HG03045 (cell line): Measurements from ENCODE around the gene HDAC1.
"Not testable (repeated sequence)": the region's sequence is repeated elsewhere in the genome, so short reads cannot be mapped to it uniquely, and the experiment has no call there.

ENCODE experiments used
- ATAC-seq: cut with Tn5 transposase; IDR thresholded peaks from one replicate; pipeline ENCODE4 v1.9.1; 2021; ENCODE audit warnings: mild to moderate bottlenecking, moderate library complexity; ENCODE audit not compliant: unreplicated experiment

The HDAC1 gene

GRCh38 chr1:32273391-32274208 lies 18.3 kb upstream of the HDAC1 start:
- ATAC-seq: no peak

DNA sequence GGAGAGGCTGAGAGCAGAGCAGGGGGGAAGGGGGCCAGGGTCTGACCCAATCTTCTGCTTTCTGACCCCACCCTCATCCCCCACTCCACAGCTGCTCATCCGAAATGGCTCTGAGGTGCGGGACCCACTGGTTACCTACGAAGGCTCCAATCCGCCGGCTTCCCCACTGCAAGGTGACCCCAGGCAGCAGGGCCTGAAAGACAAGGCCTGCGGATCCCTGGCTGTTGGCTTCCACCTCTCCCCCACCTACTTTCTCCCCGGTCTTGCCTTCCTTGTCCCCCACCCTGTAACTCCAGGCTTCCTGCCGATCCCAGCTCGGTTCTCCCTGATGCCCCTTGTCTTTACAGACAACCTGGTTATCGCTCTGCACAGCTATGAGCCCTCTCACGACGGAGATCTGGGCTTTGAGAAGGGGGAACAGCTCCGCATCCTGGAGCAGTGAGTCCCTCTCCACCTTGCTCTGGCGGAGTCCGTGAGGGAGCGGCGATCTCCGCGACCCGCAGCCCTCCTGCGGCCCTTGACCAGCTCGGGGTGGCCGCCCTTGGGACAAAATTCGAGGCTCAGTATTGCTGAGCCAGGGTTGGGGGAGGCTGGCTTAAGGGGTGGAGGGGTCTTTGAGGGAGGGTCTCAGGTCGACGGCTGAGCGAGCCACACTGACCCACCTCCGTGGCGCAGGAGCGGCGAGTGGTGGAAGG lies 17.1 kb upstream of the HDAC1 start:
- no peak for ATAC-seq

DNA sequence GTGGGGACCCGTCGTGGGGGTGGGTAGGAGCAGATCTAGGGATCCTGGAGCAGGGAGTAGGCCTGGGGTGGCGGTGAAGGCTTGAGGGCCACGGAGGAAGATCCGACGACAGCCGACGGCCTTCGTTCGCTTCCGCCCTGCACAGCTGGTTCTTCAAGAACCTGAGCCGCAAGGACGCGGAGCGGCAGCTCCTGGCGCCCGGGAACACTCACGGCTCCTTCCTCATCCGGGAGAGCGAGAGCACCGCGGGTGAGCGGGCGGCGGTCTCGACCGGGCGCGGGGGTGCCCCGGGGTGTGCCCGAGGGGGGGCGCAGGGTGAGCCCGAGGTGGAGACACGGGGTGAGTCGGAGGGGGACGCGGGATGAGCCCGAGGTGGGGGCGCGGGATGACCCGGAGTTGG lies 16.5 kb upstream of the HDAC1 start:
- no peak for ATAC-seq

GRCh38 chr1:32276032-32276782 lies 15.7 kb upstream of the HDAC1 start:
- ATAC-seq: no peak

GRCh38 chr1:32284777-32285176 lies 7.1 kb upstream of the HDAC1 start:
- ATAC-seq: not testable (repeated sequence)

DNA sequence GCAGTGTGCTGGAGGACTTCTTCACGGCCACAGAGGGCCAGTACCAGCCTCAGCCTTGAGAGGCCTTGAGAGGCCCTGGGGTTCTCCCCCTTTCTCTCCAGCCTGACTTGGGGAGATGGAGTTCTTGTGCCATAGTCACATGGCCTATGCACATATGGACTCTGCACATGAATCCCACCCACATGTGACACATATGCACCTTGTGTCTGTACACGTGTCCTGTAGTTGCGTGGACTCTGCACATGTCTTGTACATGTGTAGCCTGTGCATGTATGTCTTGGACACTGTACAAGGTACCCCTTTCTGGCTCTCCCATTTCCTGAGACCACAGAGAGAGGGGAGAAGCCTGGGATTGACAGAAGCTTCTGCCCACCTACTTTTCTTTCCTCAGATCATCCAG lies 6.2 kb upstream of the HDAC1 start:
- ATAC-seq: no peak

DNA sequence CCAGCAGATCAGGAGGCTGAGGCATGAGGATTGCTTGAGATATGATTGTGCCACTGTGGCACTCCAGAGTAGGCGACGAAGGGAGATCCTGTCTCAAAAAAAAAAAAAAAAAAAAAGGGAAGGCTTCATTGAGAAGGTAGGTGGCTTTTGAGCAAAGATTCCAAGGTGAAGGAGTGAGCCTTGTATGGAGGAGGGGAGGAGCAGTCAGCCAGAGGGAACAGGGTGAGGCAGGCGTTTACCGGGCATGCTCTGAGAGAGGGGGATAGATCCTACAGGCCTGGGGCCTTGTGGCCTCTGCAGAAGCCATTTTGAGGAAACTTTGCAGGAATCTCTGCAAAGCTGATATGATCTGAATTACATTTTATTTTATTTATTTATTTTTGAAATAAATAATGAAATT lies 5.1 kb upstream of the HDAC1 start:
- ATAC-seq: no peak

DNA sequence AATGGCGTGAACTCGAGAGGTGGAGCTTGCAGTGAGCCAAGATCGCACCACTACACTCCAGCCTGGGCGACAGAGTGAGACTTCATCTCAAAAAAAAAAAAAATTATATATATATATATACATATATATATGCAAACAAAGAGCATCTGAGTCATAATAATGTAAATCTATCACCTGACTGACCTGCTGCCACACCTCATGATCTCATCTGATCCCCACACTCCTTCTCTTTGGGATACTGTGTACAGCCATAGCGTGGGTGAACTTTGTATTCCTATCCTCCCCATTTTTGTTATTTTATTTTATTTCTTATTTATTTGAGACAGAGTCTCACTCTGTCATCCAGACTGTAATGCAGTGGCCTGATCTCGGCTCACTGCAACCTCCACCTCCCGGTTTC lies 2.6 kb upstream of the HDAC1 start:
- no peak for ATAC-seq

DNA sequence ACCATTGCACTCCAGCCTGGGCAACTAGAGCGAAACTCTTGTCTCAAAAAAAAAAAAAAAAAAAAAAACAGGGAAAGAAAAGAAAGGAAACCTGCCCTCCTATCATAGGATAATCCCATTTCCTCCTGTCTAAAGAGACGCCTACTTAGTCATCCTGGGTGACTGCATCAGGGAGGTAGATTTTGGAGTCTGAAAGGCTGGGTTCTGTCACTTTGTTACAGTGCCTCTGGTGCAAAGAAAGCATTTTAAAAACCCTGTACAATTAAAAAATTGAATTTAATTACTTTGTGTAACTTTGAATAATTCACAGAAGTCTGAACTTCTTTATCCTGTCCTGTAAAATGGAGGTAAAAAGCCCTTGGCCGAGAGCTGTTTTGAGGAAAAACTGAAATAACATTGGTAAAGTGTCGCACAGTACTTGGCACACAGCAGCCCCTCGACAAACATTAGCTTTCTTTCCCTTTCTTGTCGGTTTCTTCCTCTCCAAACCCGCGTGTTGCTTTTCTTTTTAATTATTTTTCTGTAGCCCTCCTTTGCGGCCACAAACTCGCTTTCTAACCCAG lies 657 bp upstream of the HDAC1 start:
- ATAC-seq: no peak

GRCh38 chr1:32298211-32298610 lies 6.3 kb downstream of the HDAC1 start:
- not testable (repeated sequence) for ATAC-seq

- ATAC-seq: no peak
Observed at GRCh38 chr1:32299327-32299726, 7.4 kb downstream of the HDAC1 start.

- ATAC-seq: no peak
Observed at GRCh38 chr1:32303358-32303757, 11.5 kb downstream of the HDAC1 start.

DNA sequence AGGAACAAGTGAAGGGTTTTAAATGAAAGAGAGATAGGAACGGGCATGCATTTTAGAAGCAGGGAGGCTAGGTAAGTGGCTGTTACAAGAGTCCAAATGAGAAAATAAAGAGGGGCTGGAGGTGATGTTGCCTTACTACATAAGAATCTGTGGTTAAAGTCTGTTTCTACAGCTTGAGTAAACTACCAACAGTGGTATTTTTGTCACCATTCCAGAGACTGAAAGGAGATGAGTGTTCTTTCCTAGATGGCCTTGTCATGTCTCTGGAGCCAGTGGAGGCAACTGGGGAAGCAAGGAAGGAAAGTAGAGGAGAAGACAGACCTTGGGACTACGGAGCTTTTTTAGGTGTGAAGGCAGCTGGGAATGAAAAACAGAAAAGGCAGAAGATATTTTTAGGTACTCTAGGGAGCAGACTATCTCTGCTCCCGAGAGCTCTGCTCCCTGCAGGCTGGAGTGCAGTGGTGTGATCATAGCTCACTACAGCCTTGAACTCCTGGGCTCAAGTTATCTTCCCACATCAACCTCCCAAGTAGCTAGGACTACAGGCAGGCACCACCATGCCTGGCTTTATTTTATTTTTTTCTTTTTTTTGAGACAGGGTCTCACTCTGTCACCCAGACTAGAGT lies 12.2 kb downstream of the HDAC1 start:
- ATAC-seq: no peak

DNA sequence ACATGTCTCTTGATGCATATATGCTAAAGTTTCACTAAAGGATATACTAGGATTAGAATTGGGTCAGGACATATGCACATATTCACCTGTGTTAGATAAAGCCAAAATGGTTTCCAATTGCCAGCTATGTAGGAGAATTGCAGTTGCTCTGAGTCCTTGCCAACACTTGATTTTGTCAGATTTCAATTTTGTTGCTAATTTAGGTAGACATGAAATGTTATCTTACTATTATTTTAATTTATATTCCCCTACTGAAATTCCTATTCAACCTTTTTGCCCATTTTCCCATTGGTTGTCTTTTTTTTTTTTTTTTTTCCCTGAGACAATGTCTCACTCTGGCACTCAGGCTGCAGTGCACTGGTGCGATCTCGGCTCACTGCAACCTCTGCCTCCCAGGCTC lies 13.4 kb downstream of the HDAC1 start:
- no peak for ATAC-seq

DNA sequence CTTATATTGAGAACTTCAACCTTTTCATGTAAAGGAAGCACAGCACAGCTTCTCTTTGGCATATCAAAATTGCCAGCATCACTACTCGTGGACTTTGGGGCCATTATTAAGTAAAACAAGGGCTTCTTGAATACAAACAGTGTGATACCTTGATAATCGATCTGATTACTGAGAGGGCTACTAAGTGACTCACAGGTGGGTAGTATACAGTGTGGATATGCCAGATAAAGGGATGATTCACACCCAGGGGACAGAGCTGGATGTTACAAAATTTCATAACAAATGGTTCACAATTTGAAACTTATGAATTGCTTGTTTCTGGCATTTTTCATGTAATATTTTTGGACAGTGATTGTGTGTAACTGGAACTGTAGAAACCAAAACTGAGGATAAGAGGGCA lies 15.4 kb downstream of the HDAC1 start:
- ATAC-seq: no peak

GRCh38 chr1:32309960-32310359 lies 18.1 kb downstream of the HDAC1 start:
- no peak for ATAC-seq

- ATAC-seq: no peak
Observed at GRCh38 chr1:32311709-32312393, 20.0 kb downstream of the HDAC1 start.

GRCh38 chr1:32316903-32317277 lies 25.0 kb downstream of the HDAC1 start:
- no peak for ATAC-seq

- no peak for ATAC-seq
Observed at GRCh38 chr1:32318127-32318869, 26.4 kb downstream of the HDAC1 start.
